Measurements from ENCODE around the gene KCNJ6. TPM values are rescaled to one million over a fixed set of nuclear protein-coding genes. Genes with fewer than 3 reads are reported as not detected.

The KCNJ6 gene
- total and polyA plus RNA-seq, 8 donors = under 0.01 to 1.3 (median 0.29) TPM; not detected in 3

DNA sequence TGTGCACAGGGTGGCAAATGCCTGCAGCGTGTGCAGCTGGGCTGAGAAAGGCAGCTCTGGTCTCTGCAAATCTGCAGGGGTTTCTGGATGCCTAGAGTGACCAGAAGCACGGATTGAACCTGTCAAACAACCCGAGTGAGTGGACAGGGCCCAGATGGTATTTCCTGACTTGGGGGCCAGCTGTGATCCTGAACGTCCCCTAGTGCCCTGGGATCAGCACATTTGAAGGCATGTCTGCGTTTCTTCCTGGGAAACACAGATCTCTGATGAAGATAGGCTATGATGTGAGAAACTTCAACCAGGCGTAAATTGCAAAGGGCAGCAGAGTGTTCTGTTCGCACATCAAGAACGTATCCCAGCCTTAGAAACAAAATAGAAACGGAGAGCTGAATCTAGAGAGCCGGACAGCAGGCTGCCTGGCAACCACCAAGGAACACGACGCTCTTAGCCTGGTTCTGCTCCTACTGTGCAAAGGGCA is 163.1 kb downstream of the KCNJ6 start:
- DNase-seq = peak in 1 of 2 donors; percentile 40
- TF ChIP-seq POLR2AphosphoS5 (IDR thresholded peaks at IDR 0.05) (no peak), POLR2A (IDR thresholded peaks at IDR 0.05) (no peak)
- TF ChIP-seq, protein P1, sequence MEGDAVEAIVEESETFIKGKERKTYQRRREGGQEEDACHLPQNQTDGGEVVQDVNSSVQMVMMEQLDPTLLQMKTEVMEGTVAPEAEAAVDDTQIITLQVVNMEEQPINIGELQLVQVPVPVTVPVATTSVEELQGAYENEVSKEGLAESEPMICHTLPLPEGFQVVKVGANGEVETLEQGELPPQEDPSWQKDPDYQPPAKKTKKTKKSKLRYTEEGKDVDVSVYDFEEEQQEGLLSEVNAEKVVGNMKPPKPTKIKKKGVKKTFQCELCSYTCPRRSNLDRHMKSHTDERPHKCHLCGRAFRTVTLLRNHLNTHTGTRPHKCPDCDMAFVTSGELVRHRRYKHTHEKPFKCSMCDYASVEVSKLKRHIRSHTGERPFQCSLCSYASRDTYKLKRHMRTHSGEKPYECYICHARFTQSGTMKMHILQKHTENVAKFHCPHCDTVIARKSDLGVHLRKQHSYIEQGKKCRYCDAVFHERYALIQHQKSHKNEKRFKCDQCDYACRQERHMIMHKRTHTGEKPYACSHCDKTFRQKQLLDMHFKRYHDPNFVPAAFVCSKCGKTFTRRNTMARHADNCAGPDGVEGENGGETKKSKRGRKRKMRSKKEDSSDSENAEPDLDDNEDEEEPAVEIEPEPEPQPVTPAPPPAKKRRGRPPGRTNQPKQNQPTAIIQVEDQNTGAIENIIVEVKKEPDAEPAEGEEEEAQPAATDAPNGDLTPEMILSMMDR (IDR thresholded peaks at IDR 0.05) = no peak
- H3K9me3 ChIP-seq = no peaks in the 10 kb centered on the region
- peaks cover 0 to 5% (median 0%) of the 10 kb centered on the region in 4 donors for H3K4me1 ChIP-seq
- no peak overlapping the region for H3K4me3 ChIP-seq
- H3K27me3 ChIP-seq = peaks cover 0 to 42% (median 0%) of the 10 kb centered on the region in 3 donors
- no peaks in the 10 kb centered on the region for H3K36me3 ChIP-seq
- H3K27ac ChIP-seq = no peak overlapping the region
- WGBS, 5 donors = 42 to 50% (median 50%) methylated on average over 12 of the region's 12 CpGs
- intact Hi-C loops (cut with DNase I; ENCODE audit: low total_unique reads) = no loop called here

DNA sequence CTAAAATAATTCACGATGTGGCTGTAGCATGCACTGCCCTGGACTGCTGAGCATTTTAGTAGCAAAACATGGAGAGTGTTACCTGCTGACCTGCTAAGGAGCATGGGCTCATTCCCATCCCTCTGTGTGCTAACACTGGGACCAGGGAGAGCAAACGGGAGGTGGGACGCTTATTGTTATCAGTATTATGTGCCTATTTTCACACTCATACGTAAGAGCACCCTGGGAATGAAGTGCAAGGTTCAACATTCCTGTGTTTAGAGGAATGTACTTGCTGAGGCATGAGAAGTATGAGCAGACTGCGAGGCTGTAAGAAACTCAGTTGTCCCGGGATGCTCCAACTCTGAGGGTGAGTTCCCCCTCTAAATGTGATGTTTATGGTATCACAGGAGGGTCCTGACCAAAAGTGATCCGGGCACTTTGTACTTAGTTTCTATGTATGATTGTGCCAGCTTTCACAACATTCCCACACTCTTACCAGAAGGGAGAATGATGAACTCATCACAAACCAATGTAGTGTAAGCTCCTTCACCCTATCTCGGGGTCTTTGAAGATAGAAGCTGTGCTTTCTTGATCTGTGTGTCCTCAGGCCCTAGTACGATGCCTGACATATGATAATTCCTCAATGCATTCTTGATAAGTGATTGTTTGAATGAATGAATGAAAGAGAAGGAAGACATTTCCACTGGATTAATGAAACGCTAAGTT is 164.8 kb downstream of the KCNJ6 start:
- WGBS, 5 donors = 58 to 69% (median 63%) methylated on average over 10 of the region's 10 CpGs
- DNase-seq = no peak
- TF ChIP-seq POLR2A (IDR thresholded peaks at IDR 0.05) (no peak), EP300 (IDR thresholded peaks at IDR 0.05) (no peak), POLR2AphosphoS5 (IDR thresholded peaks at IDR 0.05) (no peak)
- TF ChIP-seq, protein P1 (IDR thresholded peaks at IDR 0.05) = no peak
- Histone ChIP-seq H3K4me1 (peaks cover 0 to 5% (median 0%) of the 10 kb centered on the region in 4 donors), H3K9me3 (no peaks in the 10 kb centered on the region), H3K36me3 (no peaks in the 10 kb centered on the region), H3K27me3 (peaks cover 0 to 44% (median 0%) of the 10 kb centered on the region in 3 donors), H3K27ac (no peak overlapping the region), H3K4me3 (no peak overlapping the region)
- intact Hi-C loops (cut with DNase I; ENCODE audit: low total_unique reads) = no loop called here

DNA sequence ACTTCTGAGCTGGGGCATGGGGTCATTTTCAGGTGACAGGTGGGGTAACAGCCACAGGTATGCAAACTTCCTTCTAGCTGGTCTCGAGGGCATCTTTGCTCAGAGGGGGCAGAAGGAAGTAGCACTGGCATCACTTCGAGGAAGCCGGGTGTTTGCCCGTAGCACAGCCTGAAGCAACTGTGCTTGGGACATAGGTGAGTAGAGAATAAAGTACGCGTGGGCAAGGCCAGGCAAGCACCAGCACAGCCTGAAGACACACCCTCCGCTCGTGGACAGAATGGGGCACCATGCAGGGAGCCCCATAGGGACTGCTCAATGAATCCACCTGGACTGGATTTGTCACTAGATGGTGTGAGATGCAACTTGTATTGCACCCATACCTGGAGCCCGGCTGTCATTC is 167.1 kb downstream of the KCNJ6 start:
- peaks cover 0 to 37% (median 0%) of the 10 kb centered on the region in 3 donors for H3K27me3 ChIP-seq
- H3K4me1 ChIP-seq = peaks cover 0 to 5% (median 0%) of the 10 kb centered on the region in 4 donors
- no peak overlapping the region for H3K4me3 ChIP-seq
- no peaks in the 10 kb centered on the region for H3K36me3 ChIP-seq
- TF ChIP-seq EP300 (IDR thresholded peaks at IDR 0.05) = no peak
- TF ChIP-seq, protein P1 (IDR thresholded peaks at IDR 0.05) = no peak
- TF ChIP-seq POLR2A (IDR thresholded peaks at IDR 0.05) = no peak
- TF ChIP-seq POLR2AphosphoS5 (IDR thresholded peaks at IDR 0.05) = no peak
- H3K27ac ChIP-seq = no peak overlapping the region
- no peaks in the 10 kb centered on the region for H3K9me3 ChIP-seq
- no peak for DNase-seq
- intact Hi-C loops (cut with DNase I; ENCODE audit: low total_unique reads) = no loop called here
- 74 to 92% (median 78%) methylated on average over 9 of the region's 9 CpGs for WGBS, 5 donors

DNA sequence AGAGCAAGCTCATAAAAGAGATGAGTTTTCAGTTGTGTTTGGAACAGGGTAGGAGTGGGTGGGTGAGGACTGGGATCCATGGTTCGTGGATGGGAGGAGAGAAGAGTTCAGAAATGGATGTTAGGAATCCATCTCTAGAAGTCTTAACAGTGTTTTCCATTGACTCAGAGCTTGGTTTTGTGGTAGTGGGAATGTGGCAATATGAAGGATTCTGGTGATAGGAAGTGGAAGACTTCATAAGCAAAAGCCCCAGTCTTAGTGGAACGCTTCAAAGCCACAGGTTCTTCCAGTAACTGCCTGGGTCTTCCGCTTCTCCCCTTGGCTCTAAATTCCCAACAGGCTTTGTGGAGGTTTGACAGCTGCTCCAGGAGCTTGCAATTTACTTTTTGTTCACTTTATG is 167.9 kb downstream of the KCNJ6 start:
- no peak overlapping the region for H3K4me3 ChIP-seq
- 80 to 90% (median 86%) methylated on average over 3 of the region's 3 CpGs for WGBS, 5 donors
- H3K9me3 ChIP-seq = no peaks in the 10 kb centered on the region
- intact Hi-C loops (cut with DNase I; ENCODE audit: low total_unique reads) = no loop called here
- no peaks in the 10 kb centered on the region for H3K36me3 ChIP-seq
- H3K4me1 ChIP-seq = peaks cover 0 to 5% (median 0%) of the 10 kb centered on the region in 4 donors
- H3K27me3 ChIP-seq = peaks cover 0 to 37% (median 0%) of the 10 kb centered on the region in 3 donors
- DNase-seq = no peak
- TF ChIP-seq POLR2AphosphoS5 (IDR thresholded peaks at IDR 0.05) = no peak
- no peak for TF ChIP-seq POLR2A (IDR thresholded peaks at IDR 0.05)
- TF ChIP-seq, protein P1 (IDR thresholded peaks at IDR 0.05) = no peak
- no peak for TF ChIP-seq EP300 (IDR thresholded peaks at IDR 0.05)
- no peak overlapping the region for H3K27ac ChIP-seq
